IMR-90 (cell line): ENCODE results near the gene LAMB1.

Experiments
- CEBPB ChIP-seq: IDR thresholded peaks from 2 replicates; pipeline ENCODE4 v1.6.1; 2012; ENCODE audit warnings: low read depth, low read length, improper control_type of control experiment
- CHD1 ChIP-seq: IDR thresholded peaks from 2 replicates; pipeline ENCODE4 v1.6.1; 2012; ENCODE audit warnings: low read depth, low read length, improper control_type of control experiment
- FOS ChIP-seq: fragments of 150-350 bp; IDR thresholded peaks from 2 replicates; pipeline ENCODE4 v1.6.1; 2016; ENCODE audit warnings: low read depth, low read length
- MAFK ChIP-seq: IDR thresholded peaks from 2 replicates; pipeline ENCODE4 v1.6.1; 2012; ENCODE audit warnings: low read depth, low read length, improper control_type of control experiment
- MAZ ChIP-seq: IDR thresholded peaks from 2 replicates; pipeline ENCODE4 v1.6.1; 2012; ENCODE audit warnings: low read depth, mild to moderate bottlenecking, low read length, improper control_type of control experiment, moderate library complexity, borderline replicate concordance
- MXI1 ChIP-seq: IDR thresholded peaks from 2 replicates; pipeline ENCODE4 v1.6.1; 2012; ENCODE audit warnings: low read depth, mild to moderate bottlenecking, low read length, moderate library complexity, borderline replicate concordance
- NFE2L2 ChIP-seq: fragments of 150-350 bp; IDR thresholded peaks from 2 replicates; pipeline ENCODE4 v1.6.1; 2016; ENCODE audit warnings: low read depth, mild to moderate bottlenecking, low read length
- POLR2A ChIP-seq: IDR thresholded peaks from 2 replicates; pipeline ENCODE4 v1.6.1; 2012; ENCODE audit warnings: mild to moderate bottlenecking, low read depth, low read length
- RAD21 ChIP-seq: IDR thresholded peaks from 2 replicates; pipeline ENCODE4 v1.6.1; 2012; ENCODE audit warnings: low read length, improper control_type of control experiment
- RCOR1 ChIP-seq: IDR thresholded peaks from 2 replicates; pipeline ENCODE4 v1.6.1; 2012; ENCODE audit warnings: mild to moderate bottlenecking, low read length, improper control_type of control experiment; ENCODE audit not compliant: insufficient replicate concordance
- RFX5 ChIP-seq: IDR thresholded peaks from 2 replicates; pipeline ENCODE4 v1.8.0; 2012; ENCODE audit warnings: low read depth, mild to moderate bottlenecking, low read length, moderate library complexity
- TF ChIP-seq, protein P1 (sequence below): conservative IDR thresholded peaks from 2 replicates; pipeline ENCODE4 v1.5.1; 2012; ENCODE audit warnings: mild to moderate bottlenecking, low read depth, low read length, improper control_type of control experiment
- TF ChIP-seq, protein P2 (sequence below): fragments of 150-350 bp; IDR thresholded peaks from 2 replicates; pipeline ENCODE4 v1.6.1; 2017; ENCODE audit warnings: mild to moderate bottlenecking, antibody characterized with exemption, low read length, low read depth
- TF ChIP-seq, protein P3 (sequence below): fragments of 150-350 bp; IDR thresholded peaks from 2 replicates; pipeline ENCODE4 v1.6.1; 2016; ENCODE audit warnings: low read depth, mild to moderate bottlenecking, low read length, moderate library complexity, borderline replicate concordance

DNA sequence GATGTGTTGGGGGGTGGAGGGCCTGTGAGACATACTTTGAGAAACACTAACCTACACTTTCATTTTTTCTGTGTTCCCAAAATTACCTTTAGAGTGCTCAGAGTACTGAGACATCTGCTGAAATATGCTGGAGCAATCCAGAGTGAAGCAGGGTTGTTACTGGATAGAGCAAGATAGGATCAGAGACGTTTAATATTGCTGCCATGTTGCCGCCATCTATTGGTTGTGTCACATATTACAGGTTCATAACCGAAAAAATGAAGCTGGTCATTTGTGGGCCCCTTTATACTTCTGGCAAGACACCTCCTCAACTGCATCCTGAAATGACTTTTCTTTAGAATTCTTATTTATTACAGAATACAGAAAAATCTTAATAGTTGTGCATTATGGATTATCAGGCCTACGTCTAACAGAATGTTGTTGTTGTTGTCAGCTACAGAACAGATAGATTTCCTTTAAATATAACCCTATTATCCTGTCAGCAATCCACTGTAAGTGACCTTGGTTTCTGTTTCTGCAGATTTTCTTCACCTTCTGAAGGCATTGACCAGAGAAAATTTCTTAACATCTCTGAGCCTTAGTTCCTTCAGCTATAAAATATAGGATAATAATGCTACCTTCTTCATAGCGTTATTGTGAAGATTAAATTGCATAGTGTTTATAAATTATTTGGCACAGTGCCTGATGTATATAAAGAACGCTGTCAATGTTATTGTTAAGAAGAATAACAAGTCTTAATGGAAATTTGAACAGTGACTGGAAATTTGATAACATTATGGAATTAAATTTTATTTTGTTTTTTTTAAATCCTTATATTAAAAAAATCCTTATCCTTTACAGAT is 128.1 kb downstream of the LAMB1 start:
- TF ChIP-seq, protein P1, sequence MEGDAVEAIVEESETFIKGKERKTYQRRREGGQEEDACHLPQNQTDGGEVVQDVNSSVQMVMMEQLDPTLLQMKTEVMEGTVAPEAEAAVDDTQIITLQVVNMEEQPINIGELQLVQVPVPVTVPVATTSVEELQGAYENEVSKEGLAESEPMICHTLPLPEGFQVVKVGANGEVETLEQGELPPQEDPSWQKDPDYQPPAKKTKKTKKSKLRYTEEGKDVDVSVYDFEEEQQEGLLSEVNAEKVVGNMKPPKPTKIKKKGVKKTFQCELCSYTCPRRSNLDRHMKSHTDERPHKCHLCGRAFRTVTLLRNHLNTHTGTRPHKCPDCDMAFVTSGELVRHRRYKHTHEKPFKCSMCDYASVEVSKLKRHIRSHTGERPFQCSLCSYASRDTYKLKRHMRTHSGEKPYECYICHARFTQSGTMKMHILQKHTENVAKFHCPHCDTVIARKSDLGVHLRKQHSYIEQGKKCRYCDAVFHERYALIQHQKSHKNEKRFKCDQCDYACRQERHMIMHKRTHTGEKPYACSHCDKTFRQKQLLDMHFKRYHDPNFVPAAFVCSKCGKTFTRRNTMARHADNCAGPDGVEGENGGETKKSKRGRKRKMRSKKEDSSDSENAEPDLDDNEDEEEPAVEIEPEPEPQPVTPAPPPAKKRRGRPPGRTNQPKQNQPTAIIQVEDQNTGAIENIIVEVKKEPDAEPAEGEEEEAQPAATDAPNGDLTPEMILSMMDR = peak; percentile 70
- TF ChIP-seq RCOR1 (no peak), FOS (no peak), RFX5 (no peak), MAFK (no peak), POLR2A (no peak), CEBPB (0 out of 2 replicates have a peak, but pooled peaks have one; percentile 3), CHD1 (no peak), NFE2L2 (no peak), RAD21 (peak; percentile 80), MAZ (no peak), MXI1 (no peak)
- TF ChIP-seq, protein P2, sequence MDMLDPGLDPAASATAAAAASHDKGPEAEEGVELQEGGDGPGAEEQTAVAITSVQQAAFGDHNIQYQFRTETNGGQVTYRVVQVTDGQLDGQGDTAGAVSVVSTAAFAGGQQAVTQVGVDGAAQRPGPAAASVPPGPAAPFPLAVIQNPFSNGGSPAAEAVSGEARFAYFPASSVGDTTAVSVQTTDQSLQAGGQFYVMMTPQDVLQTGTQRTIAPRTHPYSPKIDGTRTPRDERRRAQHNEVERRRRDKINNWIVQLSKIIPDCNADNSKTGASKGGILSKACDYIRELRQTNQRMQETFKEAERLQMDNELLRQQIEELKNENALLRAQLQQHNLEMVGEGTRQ = no peak
- TF ChIP-seq, protein P3, sequence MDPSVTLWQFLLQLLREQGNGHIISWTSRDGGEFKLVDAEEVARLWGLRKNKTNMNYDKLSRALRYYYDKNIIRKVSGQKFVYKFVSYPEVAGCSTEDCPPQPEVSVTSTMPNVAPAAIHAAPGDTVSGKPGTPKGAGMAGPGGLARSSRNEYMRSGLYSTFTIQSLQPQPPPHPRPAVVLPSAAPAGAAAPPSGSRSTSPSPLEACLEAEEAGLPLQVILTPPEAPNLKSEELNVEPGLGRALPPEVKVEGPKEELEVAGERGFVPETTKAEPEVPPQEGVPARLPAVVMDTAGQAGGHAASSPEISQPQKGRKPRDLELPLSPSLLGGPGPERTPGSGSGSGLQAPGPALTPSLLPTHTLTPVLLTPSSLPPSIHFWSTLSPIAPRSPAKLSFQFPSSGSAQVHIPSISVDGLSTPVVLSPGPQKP = no peak
